H1 (cell line): ENCODE results near the gene SLC26A1. TPM values are rescaled to one million over a fixed set of nuclear protein-coding genes. Genes with fewer than 3 reads are reported as not detected.

Experiments used
- CTCF ChIA-PET: fragments of 300-600 bp; sonication (Branson Sonifier 250); formaldehyde crosslinking; loops from one replicate; lab custom pipeline; 2021; ENCODE audit not compliant: partially characterized antibody; lab: Charles Lee
- POLR2A ChIA-PET: fragments of 300-600 bp; sonication (Branson Sonifier 250); formaldehyde crosslinking; loops from one replicate; lab custom pipeline; 2021; ENCODE audit warnings: inconsistent platforms; ENCODE audit not compliant: partially characterized antibody; lab: Charles Lee
- DNase-seq, 2 experiments: peaks; one replicate each; pipeline versions ENCODE4 v3.0.0 to v3.0.0-alpha.2; 2010 to 2022; ENCODE audit warnings: low spot score in 2 of 2, low read depth in 1 of 2, mixed read lengths in 1 of 2
- FAIRE-seq: peaks from 2 replicates; lab custom pipeline; 2011; peaks lifted over from hg19 to GRCh38; lab: Jason Lieb, UNC
- H2AFZ ChIP-seq: 2 replicates; pipeline ENCODE4 v1.8.1; 2012; ENCODE audit warnings: low read length, inconsistent platforms
- H2AK5ac ChIP-seq: 2 replicates; pipeline ENCODE4 v1.6.1; 2013; ENCODE audit warnings: low read depth, low read length
- H2BK120ac ChIP-seq: replicated peaks from 2 replicates; pipeline ENCODE3; 2013; ENCODE audit warnings: low read depth, low read length, inconsistent platforms
- H2BK12ac ChIP-seq: 2 replicates; pipeline ENCODE4 v1.6.1; 2013; ENCODE audit warnings: low read depth, low read length
- H2BK15ac ChIP-seq: 2 replicates; pipeline ENCODE4 v1.6.1; 2013; ENCODE audit warnings: low read length
- H2BK20ac ChIP-seq: 2 replicates; pipeline ENCODE4 v1.6.1; 2013; ENCODE audit warnings: low read length
- H2BK5ac ChIP-seq: 2 replicates; pipeline ENCODE4 v1.6.1; 2013; ENCODE audit warnings: low read depth, low read length
- H3K14ac ChIP-seq: 2 replicates; pipeline ENCODE4 v1.6.1; 2013; ENCODE audit warnings: inconsistent platforms; ENCODE audit not compliant: insufficient read length
- H3K18ac ChIP-seq: 2 replicates; pipeline ENCODE4 v1.6.1; 2013; ENCODE audit warnings: low read length; ENCODE audit errors: extremely low read depth
- H3K23ac ChIP-seq: 2 replicates; pipeline ENCODE4 v1.6.1; 2013; ENCODE audit warnings: inconsistent platforms; ENCODE audit not compliant: insufficient read length
- H3K23me2 ChIP-seq: 2 replicates; pipeline ENCODE4 v1.6.1; 2013; ENCODE audit warnings: low read depth, low read length
- H3K27ac ChIP-seq: 2 replicates; pipeline ENCODE4 v1.6.1; 2011; ENCODE audit warnings: low read depth, low read length, inconsistent platforms
- H3K27me3 ChIP-seq, 4 experiments: replicated peaks in 1 of 4; 1 replicate in 1 of 4; 2 replicates in 3 of 4; pipeline versions ENCODE4 v1.6.1 to v1.8.1; 2011 to 2013; ENCODE audit warnings: low read length in 3 of 4, mild to moderate bottlenecking in 3 of 4, inconsistent platforms in 2 of 4, mixed read lengths in 2 of 4, moderate library complexity in 1 of 4; ENCODE audit not compliant: control insufficient read depth in 3 of 4, insufficient read depth in 3 of 4; ENCODE audit errors: extremely low read depth in 1 of 4
- H3K36me3 ChIP-seq, 4 experiments: 2 replicates each; pipeline versions ENCODE4 v1.6.1 to v1.8.1; 2011 to 2013; ENCODE audit warnings: mild to moderate bottlenecking in 4 of 4, low read length in 3 of 4, moderate library complexity in 2 of 4, control low read depth in 1 of 4, inconsistent platforms in 1 of 4; ENCODE audit not compliant: insufficient read depth in 4 of 4, control insufficient read depth in 2 of 4
- H3K4ac ChIP-seq: replicated peaks from 2 replicates; pipeline ENCODE3; 2013; ENCODE audit warnings: low read length, low read depth, mixed read lengths, inconsistent platforms; ENCODE audit not compliant: insufficient read length
- H3K4me1 ChIP-seq, 4 experiments: replicated peaks in 1 of 4; 1 replicate in 1 of 4; 2 replicates in 3 of 4; pipeline versions ENCODE4 v1.6.1 to v1.8.1; 2011 to 2013; ENCODE audit warnings: low read length in 3 of 4, inconsistent platforms in 2 of 4, mixed read lengths in 1 of 4; ENCODE audit not compliant: insufficient read depth in 4 of 4, control insufficient read depth in 3 of 4
- H3K4me2 ChIP-seq, 2 experiments: 2 replicates each; pipeline versions ENCODE4 v1.6.1 to v1.8.1; 2011 to 2013; ENCODE audit warnings: low read depth in 2 of 2, low read length in 2 of 2, control low read depth in 1 of 2, inconsistent platforms in 1 of 2, mild to moderate bottlenecking in 1 of 2; ENCODE audit not compliant: insufficient read depth in 1 of 2
- H3K4me3 ChIP-seq, 4 experiments: fragments of 200-600, 300-600 bp in 1 of 4; sonication (generic), shearing (Covaris generic), sonication (Bioruptor Twin) in 1 of 4; 2 replicates each; pipeline versions ENCODE4 v1.5.1 to v1.8.1; 2011 to 2016; ENCODE audit warnings: low read length in 4 of 4, low read depth in 3 of 4, control low read depth in 2 of 4, inconsistent platforms in 2 of 4, mild to moderate bottlenecking in 2 of 4, mixed read lengths in 1 of 4, moderate library complexity in 1 of 4; ENCODE audit not compliant: insufficient read depth in 2 of 4; ENCODE audit errors: extremely low read depth in 1 of 4
- H3K56ac ChIP-seq: replicated peaks from 2 replicates; pipeline ENCODE3; 2013; ENCODE audit warnings: low read depth, mild to moderate bottlenecking, mixed read lengths, low read length, inconsistent platforms; ENCODE audit not compliant: insufficient read length
- H3K79me1 ChIP-seq: 2 replicates; pipeline ENCODE4 v1.6.1; 2013; ENCODE audit warnings: low read depth, low read length, control low read depth
- H3K79me2 ChIP-seq, 2 experiments: 2 replicates each; pipeline versions ENCODE4 v1.6.1 to v1.8.1; 2012 to 2013; ENCODE audit warnings: low read length in 2 of 2, mild to moderate bottlenecking in 2 of 2, inconsistent platforms in 1 of 2; ENCODE audit not compliant: insufficient read depth in 2 of 2, control insufficient read depth in 1 of 2
- H3K9ac ChIP-seq, 4 experiments: replicated peaks in 1 of 4; 1 replicate in 1 of 4; 2 replicates in 3 of 4; pipeline versions ENCODE4 v1.6.1 to v1.8.1; 2011 to 2013; ENCODE audit warnings: low read depth in 3 of 4, low read length in 3 of 4, control low read depth in 2 of 4, mild to moderate bottlenecking in 2 of 4, moderate library complexity in 2 of 4, inconsistent platforms in 1 of 4; ENCODE audit errors: extremely low read depth in 1 of 4
- H3K9me3 ChIP-seq, 2 experiments: 2 replicates each; pipeline versions ENCODE4 v1.6.1 to v1.8.1; 2012 to 2013; ENCODE audit warnings: mild to moderate bottlenecking in 2 of 2, moderate library complexity in 2 of 2, control low read depth in 1 of 2, inconsistent platforms in 1 of 2, low read depth in 1 of 2, low read length in 1 of 2, mixed read lengths in 1 of 2; ENCODE audit not compliant: insufficient read depth in 2 of 2
- H4K20me1 ChIP-seq, 2 experiments: replicated peaks in 1 of 2; 2 replicates each; pipeline versions ENCODE3 to v1.8.1; 2011 to 2013; ENCODE audit warnings: inconsistent platforms in 2 of 2, low read length in 2 of 2, mild to moderate bottlenecking in 1 of 2; ENCODE audit not compliant: insufficient read depth in 2 of 2, control insufficient read depth in 1 of 2
- H4K5ac ChIP-seq: 2 replicates; pipeline ENCODE4 v1.6.1; 2013; ENCODE audit warnings: low read length, low read depth, mixed read lengths, inconsistent platforms; ENCODE audit not compliant: insufficient read length
- H4K8ac ChIP-seq: 2 replicates; pipeline ENCODE4 v1.8.0; 2013; ENCODE audit warnings: mild to moderate bottlenecking, moderate library complexity, low read length, inconsistent platforms; ENCODE audit not compliant: insufficient read depth; ENCODE audit errors: extremely low read depth
- H4K91ac ChIP-seq: replicated peaks from 2 replicates; pipeline ENCODE3; 2013; ENCODE audit warnings: low read length, mixed read lengths, inconsistent platforms; ENCODE audit not compliant: insufficient read length
- CREB1 ChIP-seq: IDR thresholded peaks from 2 replicates; pipeline ENCODE4 v1.6.1; 2012; ENCODE audit warnings: inconsistent platforms
- HDAC2 ChIP-seq, 2 experiments: fragments of 300-600 bp in 1 of 2; sonication (generic) in 1 of 2; IDR thresholded peaks; 2 replicates each; pipeline ENCODE4 v1.6.1; 2011 to 2012; ENCODE audit warnings: low read depth in 2 of 2, low read length in 2 of 2, mild to moderate bottlenecking in 2 of 2, moderate library complexity in 2 of 2, borderline replicate concordance in 1 of 2, inconsistent platforms in 1 of 2
- SP2 ChIP-seq: IDR thresholded peaks from 2 replicates; pipeline ENCODE4 v1.6.1; 2012; ENCODE audit warnings: mild to moderate bottlenecking, low read length, inconsistent platforms
- SP4 ChIP-seq: IDR thresholded peaks from 2 replicates; pipeline ENCODE4 v1.6.1; 2012; ENCODE audit warnings: low read length, inconsistent platforms
- SUZ12 ChIP-seq: fragments of 200-600 bp; sonication (generic); IDR thresholded peaks from 2 replicates; pipeline ENCODE4 v1.6.1; 2012; ENCODE audit warnings: mild to moderate bottlenecking, inconsistent platforms, low read length, moderate library complexity, mixed read lengths
- YY1 ChIP-seq: IDR thresholded peaks from 2 replicates; pipeline ENCODE4 v1.6.1; 2011; ENCODE audit warnings: low read depth, mild to moderate bottlenecking, low read length
- WGBS, 2 experiments: shearing (Covaris generic) in 1 of 2; methylation state at CpG; one replicate each; pipeline versions ENCODE4 v1.1.6 to v1.1.7; 2013 to 2015; ENCODE audit warnings: low lambda C conversion rate in 2 of 2, mixed read lengths in 2 of 2, inconsistent platforms in 1 of 2, low coverage in 1 of 2, missing lambda C conversion rate in 1 of 2; ENCODE audit not compliant: insufficient replicate concordance in 2 of 2, insufficient coverage in 1 of 2, insufficient read length in 1 of 2; ENCODE audit errors: extremely low coverage in 1 of 2, missing lambda C conversion rate in 1 of 2; 5-methylcytosine and 5-hydroxymethylcytosine counted together
- polyA plus RNA-seq, 7 experiments: library from polyadenylated mRNA; depleted of rRNA in 3 of 7; stranded (reverse) in 5 of 7; unstranded in 2 of 7; fragments of >200 nt in 5 of 7; fragments of 200-250 nt in 2 of 7; gene quantifications; 1 replicate in 5 of 7; 2 replicates in 1 of 7; 4 replicates in 1 of 7; pipeline versions ENCODE4 v1.2.1 to v1.2.3, GENCODE V29; 2011 to 2013; ENCODE audit warnings: missing spikeins in 2 of 7, mixed read lengths in 2 of 7
- total RNA-seq: library from RNA; stranded (reverse); fragmentation: NEBNext Ultra II Directional; extraction: Animal tissue kit (Norgen Biotek cat#: 25700); gene quantifications from 2 replicates; pipeline ENCODE4 v1.2.1, GENCODE V29; 2021

The SLC26A1 gene
- total and polyA plus RNA-seq, 2 of the 8 experiments (the other 6 are each of a cell fraction or from before 2014, with no cell fraction given): 0.11 TPM; not detected in 1

DNA sequence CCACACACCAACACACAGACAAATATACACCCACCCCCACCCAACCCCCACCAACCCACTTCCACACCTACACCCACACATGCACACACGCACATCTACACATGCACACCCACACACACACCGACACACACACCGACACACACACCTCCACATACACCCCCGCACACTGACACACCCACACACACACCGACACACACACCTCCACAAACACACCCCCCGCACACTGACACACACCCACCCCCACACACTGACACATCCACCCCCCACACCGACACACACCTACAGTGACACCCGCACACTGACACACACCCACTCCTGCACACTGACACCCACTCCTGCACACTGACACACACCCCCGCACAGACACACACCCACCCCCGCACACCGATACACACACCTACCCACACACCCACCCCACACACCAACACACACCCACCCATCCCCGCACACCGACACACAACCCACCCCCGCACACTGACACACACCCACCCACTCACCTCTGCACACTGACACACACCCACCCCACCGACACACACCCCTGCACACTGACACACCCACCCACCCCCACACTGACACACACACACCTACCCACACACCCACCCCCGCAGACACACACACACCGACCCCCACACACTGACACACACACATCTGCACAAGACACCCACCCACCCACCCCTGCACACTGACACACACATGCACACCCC lies 49.3 kb upstream of the SLC26A1 start:
- Histone ChIP-seq H3K9ac (no peak overlapping the region), H3K27ac (no peak overlapping the region), H3K79me2 (no peaks in the 10 kb centered on the region), H2BK5ac (peak overlapping the region; percentile 66; the same call in 1 of the 2 replicates), H3K14ac (no peak overlapping the region), H4K91ac (no peak overlapping the region), H3K9me3 (no peaks in the 10 kb centered on the region), H3K56ac (no peak overlapping the region)
- CTCF ChIA-PET: no interaction called here
- 100% methylated on average over 2 of the region's 17 CpGs; no CpG with 5 or more reads in 1 of the 2 experiments for WGBS, 2 experiments
- TF ChIP-seq YY1 (no peak), SP4 (no peak), SP2 (no peak), SUZ12 (no peak), CREB1 (no peak), HDAC2 (IDR thresholded peaks at IDR 0.05; ENCODE audit: borderline replicate concordance in 1 of 2, low read depth in 2 of 2, low read length in 2 of 2) (no peak)
- TF ChIP-seq, all 59 proteins: peak for 0
- Histone ChIP-seq H4K5ac (no peak overlapping the region), H3K4me1 (peaks cover 0 to 26% (median 15%) of the 10 kb centered on the region in 4 experiments; a peak in 6 of 7 replicates), H4K20me1 (peaks cover 0 to 2% of the 10 kb centered on the region in 2 experiments), H3K36me3 (no peaks in the 10 kb centered on the region), H3K79me1 (no peaks in the 10 kb centered on the region), H2BK12ac (0 out of 2 replicates have a peak overlapping the region, but pooled peaks have one; percentile 50), H3K23me2 (peaks cover 14% of the 10 kb centered on the region), H4K8ac (no peak overlapping the region; the same call in 1 of the 2 replicates), H2BK20ac (no peak overlapping the region), H3K27me3 (peaks cover 0 to 5% (median 0%) of the 10 kb centered on the region in 4 experiments; a peak in 3 of 7 replicates), H2BK120ac (no peak overlapping the region), H3K4me2 (no peak overlapping the region), H3K23ac (no peak overlapping the region), H2BK15ac (no peak overlapping the region), H2AFZ (no peak overlapping the region), H3K18ac (no peak overlapping the region), H3K4ac (no peak overlapping the region), H3K4me3 (no peak overlapping the region), H2AK5ac (peak overlapping the region; percentile 65; the same call in 1 of the 2 replicates)
- POLR2A ChIA-PET: no interaction called here
- FAIRE-seq: no peak
- DNase-seq: no peak
